Measurements from ENCODE around the gene B9D2. TPM values are rescaled to one million over a fixed set of nuclear protein-coding genes. Genes with fewer than 3 reads are reported as not detected.
"Not testable (repeated sequence)": the region's sequence is repeated elsewhere in the genome, so short reads cannot be mapped to it uniquely, and the experiment has no call there.

B9D2 gene
- total RNA-seq, 1 donor from 2014 or later = 10.7 TPM

DNA sequence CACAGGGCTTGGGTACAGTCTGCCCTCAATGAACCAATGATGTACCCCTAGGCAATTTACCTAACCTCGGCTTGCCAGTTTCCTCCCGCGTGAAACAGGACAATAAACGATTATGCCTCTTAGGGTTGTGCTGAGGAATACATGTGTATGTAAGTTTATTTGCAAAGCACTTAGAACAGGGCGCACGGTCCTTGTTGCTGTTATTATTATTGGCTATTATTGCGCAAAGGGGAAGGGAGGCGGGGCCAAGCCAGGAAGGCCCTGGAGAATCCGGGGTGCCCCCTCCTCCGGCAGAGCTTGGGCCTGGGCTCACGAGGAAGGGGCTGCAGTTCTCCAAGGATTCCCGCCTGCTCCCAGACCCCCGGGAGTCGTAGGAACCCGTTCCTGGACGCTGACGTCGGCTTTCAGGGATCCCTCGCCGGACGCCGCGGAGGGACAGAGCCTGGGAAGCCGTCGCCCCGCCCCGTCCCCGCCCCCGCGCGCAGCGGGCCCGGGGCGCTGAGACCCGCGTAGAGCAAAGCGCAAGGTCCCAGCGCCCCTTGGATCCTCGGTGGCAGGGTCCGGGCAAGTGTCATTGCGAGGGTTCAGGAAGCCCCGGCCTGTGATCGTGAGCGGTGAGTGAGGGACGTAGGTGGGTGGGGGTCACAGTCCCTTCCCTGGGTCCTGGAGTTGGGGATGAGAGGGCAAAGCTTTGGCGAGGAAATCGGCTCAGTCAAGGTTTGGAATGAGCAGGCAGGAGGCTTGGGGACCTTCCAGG, 12.5 kb upstream of the B9D2 start, which contains the start of gene TMEM91:
Gene TMEM91, plus strand, starts transcription at position 293 of the 757 bp plus-strand sequence. CDS start 1,777 bp downstream, outside the sequence.
- TF ChIP-seq, protein P1, sequence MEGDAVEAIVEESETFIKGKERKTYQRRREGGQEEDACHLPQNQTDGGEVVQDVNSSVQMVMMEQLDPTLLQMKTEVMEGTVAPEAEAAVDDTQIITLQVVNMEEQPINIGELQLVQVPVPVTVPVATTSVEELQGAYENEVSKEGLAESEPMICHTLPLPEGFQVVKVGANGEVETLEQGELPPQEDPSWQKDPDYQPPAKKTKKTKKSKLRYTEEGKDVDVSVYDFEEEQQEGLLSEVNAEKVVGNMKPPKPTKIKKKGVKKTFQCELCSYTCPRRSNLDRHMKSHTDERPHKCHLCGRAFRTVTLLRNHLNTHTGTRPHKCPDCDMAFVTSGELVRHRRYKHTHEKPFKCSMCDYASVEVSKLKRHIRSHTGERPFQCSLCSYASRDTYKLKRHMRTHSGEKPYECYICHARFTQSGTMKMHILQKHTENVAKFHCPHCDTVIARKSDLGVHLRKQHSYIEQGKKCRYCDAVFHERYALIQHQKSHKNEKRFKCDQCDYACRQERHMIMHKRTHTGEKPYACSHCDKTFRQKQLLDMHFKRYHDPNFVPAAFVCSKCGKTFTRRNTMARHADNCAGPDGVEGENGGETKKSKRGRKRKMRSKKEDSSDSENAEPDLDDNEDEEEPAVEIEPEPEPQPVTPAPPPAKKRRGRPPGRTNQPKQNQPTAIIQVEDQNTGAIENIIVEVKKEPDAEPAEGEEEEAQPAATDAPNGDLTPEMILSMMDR (IDR thresholded peaks at IDR 0.05; ENCODE audit: unreplicated experiment) = no peak
- H3K9me3 Mint-ChIP-seq (ENCODE audit: low read depth) = no peaks in the 10 kb centered on the region
- H3K27ac Mint-ChIP-seq = peak within 1 kb of the TSS; percentile 60
- peak within 1 kb of the TSS; percentile 61 for H3K4me3 Mint-ChIP-seq (ENCODE audit: low read depth)
- DNase-seq (ENCODE audit: low spot score, unreplicated experiment) = no peak
- peaks cover 8% of the 10 kb centered on the region for H3K4me1 Mint-ChIP-seq (ENCODE audit: low read depth)
- H3K36me3 Mint-ChIP-seq (ENCODE audit: insufficient read depth) = no peaks in the 10 kb centered on the region
- no peaks in the 10 kb centered on the region for H3K27me3 Mint-ChIP-seq

DNA sequence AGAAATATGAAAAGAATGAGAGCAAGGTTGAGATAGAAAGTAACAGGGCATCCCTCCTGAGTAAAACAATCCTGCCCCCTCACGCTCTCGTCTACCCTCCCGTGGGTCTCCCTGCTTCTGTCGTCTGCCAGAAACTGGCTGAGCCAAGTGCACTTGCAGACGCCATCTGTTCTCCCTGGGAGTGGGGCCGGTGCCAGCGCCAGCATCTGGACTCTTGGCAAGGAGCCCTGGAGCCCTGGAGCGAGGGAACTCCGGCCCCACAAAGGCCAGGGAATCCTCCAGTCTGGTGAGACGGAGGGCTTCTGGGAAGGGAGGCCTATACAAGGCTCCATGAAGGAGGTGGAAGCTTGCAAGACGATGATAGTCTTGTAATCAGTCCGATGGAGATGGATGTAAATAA, 10.0 kb upstream of the B9D2 start:
- Mint-ChIP-seq H3K36me3 (ENCODE audit: insufficient read depth) (no peaks in the 10 kb centered on the region), H3K27me3 (no peaks in the 10 kb centered on the region), H3K4me1 (ENCODE audit: low read depth) (peaks cover 8% of the 10 kb centered on the region), H3K27ac (no peak overlapping the region), H3K4me3 (ENCODE audit: low read depth) (no peak overlapping the region), H3K9me3 (ENCODE audit: low read depth) (no peaks in the 10 kb centered on the region)
- TF ChIP-seq, protein P1 (IDR thresholded peaks at IDR 0.05; ENCODE audit: unreplicated experiment) = no peak
- no peak for DNase-seq (ENCODE audit: low spot score, unreplicated experiment)

DNA sequence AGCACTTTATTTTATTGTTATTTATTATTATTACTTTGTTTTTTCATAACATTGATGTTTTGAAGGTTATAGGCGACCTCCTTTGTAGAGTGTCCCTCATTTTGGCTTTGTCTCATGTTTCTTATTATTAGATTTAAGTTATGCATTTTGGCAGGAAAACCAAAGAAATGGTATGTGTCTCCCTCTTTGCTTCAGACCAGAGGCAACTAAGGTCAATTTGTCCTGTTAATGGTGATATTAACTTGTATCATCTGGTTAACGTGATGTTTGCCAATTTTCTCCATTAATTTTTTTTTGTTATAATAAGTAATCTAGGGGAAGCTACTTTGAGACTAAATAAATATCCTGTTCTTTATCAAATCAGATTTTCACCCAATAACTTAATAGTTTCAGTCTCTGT, 8.6 kb upstream of the B9D2 start:
- Mint-ChIP-seq H3K9me3 (ENCODE audit: low read depth) (no peaks in the 10 kb centered on the region), H3K4me3 (ENCODE audit: low read depth) (no peak overlapping the region), H3K36me3 (ENCODE audit: insufficient read depth) (no peaks in the 10 kb centered on the region), H3K27ac (no peak overlapping the region), H3K27me3 (no peaks in the 10 kb centered on the region), H3K4me1 (ENCODE audit: low read depth) (peaks cover 11% of the 10 kb centered on the region)
- TF ChIP-seq, protein P1 (IDR thresholded peaks at IDR 0.05; ENCODE audit: unreplicated experiment) = no peak
- no peak for DNase-seq (ENCODE audit: low spot score, unreplicated experiment)

- no peaks in the 10 kb centered on the region for H3K27me3 Mint-ChIP-seq
- H3K4me1 Mint-ChIP-seq (ENCODE audit: low read depth) = peaks cover 9% of the 10 kb centered on the region
- DNase-seq (ENCODE audit: low spot score, unreplicated experiment) = no peak
- H3K9me3 Mint-ChIP-seq (ENCODE audit: low read depth) = no peaks in the 10 kb centered on the region
- no peak overlapping the region for H3K27ac Mint-ChIP-seq
- TF ChIP-seq, protein P1 (IDR thresholded peaks at IDR 0.05; ENCODE audit: unreplicated experiment) = no peak
- H3K4me3 Mint-ChIP-seq (ENCODE audit: low read depth) = no peak overlapping the region
- H3K36me3 Mint-ChIP-seq (ENCODE audit: insufficient read depth) = no peaks in the 10 kb centered on the region
Observed at GRCh38 chr19:41371541-41371940, 7.6 kb upstream of the B9D2 start.

- DNase-seq (ENCODE audit: low spot score, unreplicated experiment); H3K27me3 Mint-ChIP-seq; H3K36me3 Mint-ChIP-seq (ENCODE audit: insufficient read depth); H3K27ac Mint-ChIP-seq; H3K4me1 Mint-ChIP-seq (ENCODE audit: low read depth); H3K9me3 Mint-ChIP-seq (ENCODE audit: low read depth); H3K4me3 Mint-ChIP-seq (ENCODE audit: low read depth): not testable (repeated sequence)
Observed at GRCh38 chr19:41371119-41371518, 7.2 kb upstream of the B9D2 start.

DNA sequence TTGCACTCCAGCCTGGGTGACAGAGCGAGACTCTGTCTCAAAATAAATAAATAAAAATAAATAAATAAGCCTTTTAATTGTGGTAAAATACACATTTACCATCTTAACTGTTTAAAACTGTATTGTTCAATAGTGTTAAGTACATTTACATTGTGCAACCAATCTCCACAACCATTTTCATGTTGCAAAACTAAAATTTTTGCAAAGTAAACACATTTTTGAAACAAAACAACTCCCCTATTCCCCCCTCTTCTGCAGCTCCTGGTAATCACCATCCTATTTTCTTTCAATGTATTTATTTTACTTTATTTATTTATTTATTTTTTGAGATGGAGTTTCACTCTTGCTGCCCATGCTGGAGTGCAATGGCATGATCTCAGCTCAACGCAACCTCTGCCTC, 5.8 kb upstream of the B9D2 start:
- Mint-ChIP-seq H3K36me3 (ENCODE audit: insufficient read depth) (peaks cover 3% of the 10 kb centered on the region), H3K4me3 (ENCODE audit: low read depth) (no peak overlapping the region), H3K4me1 (ENCODE audit: low read depth) (peaks cover 7% of the 10 kb centered on the region), H3K27ac (no peak overlapping the region), H3K27me3 (no peaks in the 10 kb centered on the region), H3K9me3 (ENCODE audit: low read depth) (no peaks in the 10 kb centered on the region)
- no peak for DNase-seq (ENCODE audit: low spot score, unreplicated experiment)
- TF ChIP-seq, protein P1 (IDR thresholded peaks at IDR 0.05; ENCODE audit: unreplicated experiment) = no peak

Data from progenitor cell of endocrine pancreas (in vitro differentiated cells).